HepG2 (cell line): ENCODE results near the gene NFAT5.
"Not testable (repeated sequence)": the region's sequence is repeated elsewhere in the genome, so short reads cannot be mapped to it uniquely, and the experiment has no call there.

Source experiments
- BRCA1 ChIP-seq: sonication (generic); formaldehyde crosslinking; IDR thresholded peaks from 2 replicates; pipeline ENCODE4 v1.4.0; 2020; ENCODE audit warnings: missing genetic modification reagents
- CBX5 ChIP-seq: sonication (generic); formaldehyde crosslinking; IDR thresholded peaks from 2 replicates; pipeline ENCODE4 v1.4.0; 2020; ENCODE audit warnings: missing genetic modification reagents, borderline replicate concordance
- CHD2 ChIP-seq: IDR thresholded peaks from 2 replicates; pipeline ENCODE4 v1.6.1; 2011; ENCODE audit warnings: low read depth, low read length, improper control_type of control experiment
- CTCF ChIP-seq: sonication (generic); formaldehyde crosslinking; IDR thresholded peaks from 2 replicates; pipeline ENCODE4 v1.5.0; 2020; ENCODE audit warnings: mild to moderate bottlenecking, missing genetic modification reagents, moderate library complexity
- FOSL1 ChIP-seq: sonication (generic); formaldehyde crosslinking; IDR thresholded peaks from 2 replicates; pipeline ENCODE4 v1.9.0; 2021; ENCODE audit warnings: missing genetic modification reagents, borderline replicate concordance
- LCORL ChIP-seq, 2 experiments: fragments of 450-650 bp in 1 of 2; sonication (generic) in 1 of 2; formaldehyde crosslinking in 1 of 2; IDR thresholded peaks; 2 replicates each; pipeline versions ENCODE4 v1.5.0 to v1.6.1; 2017 to 2020; ENCODE audit warnings: antibody characterized with exemption in 1 of 2, missing genetic modification reagents in 1 of 2
- TFAP4 ChIP-seq: sonication (generic); IDR thresholded peaks from 2 replicates; pipeline ENCODE4 v1.6.1; 2016; ENCODE audit warnings: low read depth, borderline replicate concordance
- YY1 ChIP-seq: IDR thresholded peaks from 2 replicates; pipeline ENCODE4 v1.6.1; 2011; ENCODE audit warnings: low read length, low read depth, moderate library complexity, mild to moderate bottlenecking; ENCODE audit not compliant: insufficient read depth, insufficient replicate concordance

GRCh38 chr16:69731280-69731679 is 165.5 kb downstream of the NFAT5 start:
- not testable (repeated sequence) for TF ChIP-seq CHD2; YY1; FOSL1 (CRISPR knock-in tag); CTCF; TFAP4; BRCA1 (CRISPR knock-in tag); LCORL (IDR thresholded peaks at IDR 0.05); LCORL (CRISPR knock-in tag; IDR thresholded peaks at IDR 0.05); CBX5
